GM10248 (cell line): ENCODE data around the gene PLXNB2.

ENCODE experiments used
- CTCF ChIA-PET: fragments of 300-600 bp; sonication (Branson Sonifier 250); formaldehyde crosslinking; extraction: SDS; loops from one replicate; lab custom pipeline; 2021; ENCODE audit warnings: antibody characterized with exemption; lab: Yijun Ruan, JAX
- POLR2A ChIA-PET: fragments of 350-650 bp; sonication (Branson Sonifier 250); formaldehyde crosslinking; extraction: SDS; loops from one replicate; lab custom pipeline; 2020; ENCODE audit warnings: antibody characterized with exemption; lab: Yijun Ruan, JAX
- DNase-seq: peaks from one replicate; pipeline ENCODE4 v3.0.0; 2012; ENCODE audit errors: extremely low spot score
- TF ChIP-seq, protein P1 (sequence below): IDR thresholded peaks from 2 replicates; pipeline ENCODE4 v1.5.1; 2012; ENCODE audit warnings: mild to moderate bottlenecking, low read depth; ENCODE audit errors: extremely low read depth, missing control alignments, control extremely low read depth

PLXNB2 gene

DNA sequence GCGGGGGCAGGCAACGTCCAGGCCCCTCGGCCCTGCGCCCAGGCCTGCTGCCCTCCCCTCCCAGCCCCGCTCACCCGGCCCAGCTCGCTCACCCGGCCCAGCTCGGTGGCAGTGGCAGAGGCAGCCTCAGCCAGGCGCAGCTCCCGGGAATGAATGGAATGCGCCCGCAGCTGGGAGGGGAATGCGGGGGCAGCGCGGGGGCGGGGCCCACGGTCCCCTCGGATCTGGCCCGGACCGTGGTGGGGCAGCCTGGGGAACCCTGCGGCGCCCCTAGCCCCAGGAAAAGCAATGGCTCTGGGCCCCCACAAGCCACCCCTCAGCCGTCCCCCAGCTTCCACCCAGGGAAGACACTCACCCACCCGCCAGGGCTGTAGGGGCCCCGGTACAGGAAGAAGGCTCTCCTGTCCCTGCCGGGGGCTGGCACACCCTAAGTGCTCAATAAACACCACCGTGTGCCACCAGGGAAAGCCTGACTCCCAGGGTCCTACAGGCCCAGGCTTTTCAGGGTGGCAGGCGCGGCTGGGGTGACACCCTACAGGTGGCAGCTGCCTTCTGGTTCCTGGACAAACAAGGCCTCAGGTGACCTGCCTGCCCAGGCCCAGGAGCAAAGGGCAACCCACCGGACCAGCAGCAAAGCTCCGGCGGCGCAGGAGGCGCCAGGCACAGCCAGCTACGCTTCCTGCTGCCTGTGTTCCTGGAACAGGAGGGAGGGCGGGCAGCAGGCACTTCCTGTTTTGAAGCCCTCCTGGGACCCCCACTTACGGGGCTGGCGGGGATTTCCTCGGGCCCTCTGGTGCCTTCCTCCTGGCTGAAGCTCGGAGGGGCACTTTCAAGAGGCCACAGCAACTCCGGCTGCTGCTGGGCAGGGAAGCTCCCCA lies 13.8 kb downstream of the PLXNB2 start:
- TF ChIP-seq, protein P1, sequence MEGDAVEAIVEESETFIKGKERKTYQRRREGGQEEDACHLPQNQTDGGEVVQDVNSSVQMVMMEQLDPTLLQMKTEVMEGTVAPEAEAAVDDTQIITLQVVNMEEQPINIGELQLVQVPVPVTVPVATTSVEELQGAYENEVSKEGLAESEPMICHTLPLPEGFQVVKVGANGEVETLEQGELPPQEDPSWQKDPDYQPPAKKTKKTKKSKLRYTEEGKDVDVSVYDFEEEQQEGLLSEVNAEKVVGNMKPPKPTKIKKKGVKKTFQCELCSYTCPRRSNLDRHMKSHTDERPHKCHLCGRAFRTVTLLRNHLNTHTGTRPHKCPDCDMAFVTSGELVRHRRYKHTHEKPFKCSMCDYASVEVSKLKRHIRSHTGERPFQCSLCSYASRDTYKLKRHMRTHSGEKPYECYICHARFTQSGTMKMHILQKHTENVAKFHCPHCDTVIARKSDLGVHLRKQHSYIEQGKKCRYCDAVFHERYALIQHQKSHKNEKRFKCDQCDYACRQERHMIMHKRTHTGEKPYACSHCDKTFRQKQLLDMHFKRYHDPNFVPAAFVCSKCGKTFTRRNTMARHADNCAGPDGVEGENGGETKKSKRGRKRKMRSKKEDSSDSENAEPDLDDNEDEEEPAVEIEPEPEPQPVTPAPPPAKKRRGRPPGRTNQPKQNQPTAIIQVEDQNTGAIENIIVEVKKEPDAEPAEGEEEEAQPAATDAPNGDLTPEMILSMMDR, result no peak
- DNase-seq, result no peak
- ChIA-PET POLR2A (no interaction called here), CTCF (interaction anchor here (0.7 to 8.4 kb wide), 9 partner anchors 10 to 41 kb away, joined by 3 to 68 read pairs (median 3); no protein-coding TSS in a partner anchor)

DNA sequence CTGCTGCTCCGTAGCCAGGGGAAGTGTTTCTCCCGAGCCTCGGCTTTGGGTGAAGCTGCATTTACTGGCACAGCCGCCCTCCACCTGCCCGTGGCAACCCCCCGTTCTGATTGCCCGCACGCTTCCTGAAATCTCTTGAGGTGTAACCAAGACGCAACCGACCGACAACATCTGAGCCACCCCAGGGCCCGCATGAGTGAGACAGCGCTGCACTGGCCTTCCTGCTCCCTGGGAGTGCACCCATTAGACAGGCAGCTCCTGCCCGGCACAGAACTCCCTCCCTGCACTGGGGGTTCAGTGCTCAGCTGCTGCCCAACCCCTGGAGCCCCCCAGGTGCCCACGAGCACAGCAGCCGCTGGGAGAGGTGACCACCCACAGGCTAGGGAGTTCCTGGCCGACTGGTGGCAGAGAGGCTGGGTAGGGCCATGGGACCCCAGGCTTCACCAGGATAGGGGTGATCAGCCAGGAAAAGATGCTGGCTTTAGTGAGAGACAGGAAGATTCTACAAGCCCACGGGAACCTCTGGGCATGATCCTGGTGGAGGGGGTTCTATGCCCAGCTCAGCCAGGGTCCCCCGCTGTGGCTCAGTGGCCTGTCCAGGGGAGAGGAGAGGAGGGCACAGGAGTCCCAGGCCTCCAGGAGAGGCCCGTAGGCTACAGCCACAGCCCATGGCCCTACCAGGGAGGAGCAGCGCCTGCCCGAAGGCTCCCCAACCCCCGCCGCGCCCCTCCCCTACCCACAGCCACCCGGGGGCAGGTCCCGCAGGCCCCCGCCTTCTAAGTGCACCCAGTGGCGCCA lies 14.6 kb downstream of the PLXNB2 start:
- no peak for DNase-seq
- POLR2A ChIA-PET, result no interaction called here
- CTCF ChIA-PET, result interaction anchor here (1.3 to 8.4 kb wide), 3 partner anchors 8 to 18 kb away, joined by 3 to 68 read pairs (median 3); no protein-coding TSS in a partner anchor
- TF ChIP-seq, protein P1, result no peak

DNA sequence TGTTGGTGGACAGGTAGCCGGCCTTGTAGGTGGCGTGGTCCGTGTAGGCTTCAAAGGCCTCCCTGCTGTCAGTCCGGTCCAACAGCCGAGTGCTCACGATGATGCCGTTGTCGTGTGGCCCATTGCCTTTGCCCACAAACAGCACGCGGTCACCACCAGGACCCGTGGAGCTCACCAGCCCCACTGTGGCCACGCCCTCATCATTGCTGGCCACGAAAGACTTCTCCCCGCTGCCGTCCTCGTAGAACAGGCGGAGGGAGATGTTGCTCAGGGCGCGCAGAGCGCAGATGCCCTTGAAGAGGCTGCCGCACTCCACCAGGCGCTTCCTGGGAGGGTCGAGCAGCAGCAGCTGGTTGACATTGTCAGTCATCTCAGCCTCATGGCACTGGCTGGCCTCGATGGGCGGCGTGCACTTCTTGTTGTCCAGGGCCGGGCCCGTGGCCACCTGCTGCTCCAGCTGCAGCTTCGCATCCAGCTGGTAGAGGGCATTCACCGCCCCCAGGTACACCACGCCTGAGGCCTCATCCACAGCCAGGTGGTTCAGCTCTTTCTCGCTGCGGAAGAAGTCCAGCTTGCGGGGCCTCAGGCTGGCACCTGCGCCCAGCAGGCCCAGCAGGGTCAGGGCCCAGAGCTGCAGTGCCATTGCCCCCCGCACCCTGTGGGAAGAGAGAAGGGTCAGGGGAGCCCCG lies 17.4 kb downstream of the PLXNB2 start:
- DNase-seq, result no peak
- ChIA-PET CTCF (interaction anchor here (1.0 to 8.4 kb wide), 4 partner anchors 8 to 52 kb away, joined by 3 to 68 read pairs (median 4); no protein-coding TSS in a partner anchor), POLR2A (interaction anchor here (0.6 kb wide), 1 partner anchor 235 kb away, joined by 6 read pairs; the partner anchor contains the start of gene SCO2)
- TF ChIP-seq, protein P1, result no peak

DNA sequence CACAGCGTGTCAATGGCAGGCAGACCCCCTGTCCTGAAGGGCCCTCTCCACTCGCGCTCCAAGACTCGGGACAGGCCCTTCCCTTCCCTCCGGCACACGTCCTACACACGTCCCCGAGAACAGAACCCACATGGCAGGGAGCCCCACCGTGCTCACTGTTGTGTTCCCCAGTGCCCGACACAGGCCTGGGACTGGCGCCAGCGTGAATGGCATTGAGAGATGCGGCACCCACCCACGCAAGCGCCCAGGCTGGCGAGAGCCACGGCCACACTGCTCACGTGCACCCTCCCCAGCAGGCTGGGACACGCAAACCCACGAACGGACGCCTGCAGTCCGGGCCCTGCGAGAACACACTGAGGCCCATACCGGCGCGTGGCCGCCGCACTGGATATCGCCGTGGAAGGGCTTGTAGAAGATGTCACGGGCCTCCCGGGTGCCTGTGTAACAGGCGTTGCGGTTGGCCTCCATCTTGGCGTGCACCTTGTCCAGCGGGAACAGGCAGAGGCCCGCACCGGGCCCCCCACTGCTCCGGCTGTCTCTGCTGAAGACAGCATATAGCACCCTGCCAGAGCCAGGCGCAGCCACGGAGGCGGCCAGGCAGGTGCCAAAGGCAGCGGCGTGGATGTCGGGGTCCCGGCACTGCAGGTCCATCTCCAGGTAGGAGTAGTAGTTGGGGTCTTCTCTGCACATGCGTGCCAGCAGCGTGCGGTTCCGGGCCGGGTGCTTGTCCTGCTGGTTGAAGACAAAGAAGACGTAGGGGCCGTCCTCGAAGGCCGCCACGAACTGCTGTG lies 18.1 kb downstream of the PLXNB2 start:
- CTCF ChIA-PET, result interaction anchor here (8.4 kb wide), 1 partner anchor 14 kb away, joined by 68 read pairs; no protein-coding TSS in a partner anchor
- POLR2A ChIA-PET, result no interaction called here
- no peak for DNase-seq
- TF ChIP-seq, protein P1, result no peak

DNA sequence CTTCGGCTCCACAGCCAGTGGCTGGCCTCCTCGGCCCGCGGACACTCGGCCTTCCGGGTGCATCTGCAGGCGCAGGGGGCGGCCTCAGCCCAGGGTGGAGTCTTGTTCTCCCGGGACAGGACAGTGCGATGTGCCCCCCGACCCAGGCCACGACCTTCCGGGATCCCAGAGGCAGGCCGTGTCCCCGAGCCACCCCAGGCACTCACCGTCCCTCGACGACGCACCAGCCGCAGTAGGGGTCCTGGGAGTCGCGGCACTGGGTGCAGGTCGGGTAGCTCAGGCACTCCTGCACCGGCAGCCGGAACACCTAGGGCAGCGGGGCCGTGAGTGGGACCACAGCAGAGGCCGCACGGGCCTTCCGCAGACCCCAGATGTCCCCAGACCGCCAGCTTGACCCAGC lies 19.7 kb downstream of the PLXNB2 start:
- TF ChIP-seq, protein P1, result no peak
- DNase-seq, result no peak
- POLR2A ChIA-PET, result no interaction called here
- CTCF ChIA-PET, result interaction anchor here (0.9 to 1.6 kb wide), 2 partner anchors 11 to 39 kb away, joined by 3 to 7 read pairs; partner anchors contain the start of gene DENND6B
